Limb (tissue), 2 donors: ENCODE data around the gene TAF11.
"Not testable (repeated sequence)": the region's sequence is repeated elsewhere in the genome, so short reads cannot be mapped to it uniquely, and the experiment has no call there.

Experiments used
- DNase-seq, 2 donors: peaks; one replicate each; pipeline ENCODE4 v3.0.0-alpha.2; 2016; ENCODE audit errors: extremely low spot score in 2 of 2

The TAF11 gene

DNA sequence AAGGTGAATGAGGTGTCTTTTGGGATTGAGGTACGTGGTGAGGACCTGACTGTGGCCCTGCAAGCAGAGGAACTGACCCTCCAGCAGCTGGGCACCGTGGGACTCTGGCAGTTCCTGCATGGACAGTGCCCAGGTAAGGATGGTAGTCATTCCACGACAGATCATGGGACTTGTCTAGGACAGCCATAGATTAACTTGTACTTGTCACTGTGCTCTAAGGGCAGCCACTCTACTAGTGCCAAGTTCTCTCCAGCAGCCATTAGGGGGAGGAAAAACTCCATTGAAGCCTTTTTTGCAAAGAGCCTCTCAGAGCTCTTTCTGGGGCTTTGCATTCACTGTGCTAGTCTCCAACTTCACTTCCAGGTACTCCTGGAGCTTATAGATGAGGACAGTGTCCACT lies 20.4 kb downstream of the TAF11 start:
- DNase-seq, result no peak

DNA sequence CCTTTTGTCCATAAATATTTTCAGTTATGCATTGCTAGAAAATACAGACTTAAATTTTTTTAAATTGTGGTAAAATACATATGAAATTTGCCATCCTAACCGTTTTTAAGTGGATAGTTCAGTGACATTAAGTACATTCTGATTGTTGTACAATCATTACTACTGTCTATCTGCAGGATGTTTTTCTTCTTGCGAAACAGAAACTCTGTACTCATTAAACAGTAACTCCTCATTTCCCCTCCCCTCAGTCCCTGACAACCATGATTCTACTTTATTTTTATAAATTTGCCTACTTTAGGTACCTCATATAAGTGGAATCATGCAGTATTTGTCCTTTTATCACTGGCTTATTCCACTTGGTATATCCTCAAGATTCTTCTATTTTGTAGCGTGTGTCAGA lies 21.3 kb downstream of the TAF11 start:
- no peak for DNase-seq

DNA sequence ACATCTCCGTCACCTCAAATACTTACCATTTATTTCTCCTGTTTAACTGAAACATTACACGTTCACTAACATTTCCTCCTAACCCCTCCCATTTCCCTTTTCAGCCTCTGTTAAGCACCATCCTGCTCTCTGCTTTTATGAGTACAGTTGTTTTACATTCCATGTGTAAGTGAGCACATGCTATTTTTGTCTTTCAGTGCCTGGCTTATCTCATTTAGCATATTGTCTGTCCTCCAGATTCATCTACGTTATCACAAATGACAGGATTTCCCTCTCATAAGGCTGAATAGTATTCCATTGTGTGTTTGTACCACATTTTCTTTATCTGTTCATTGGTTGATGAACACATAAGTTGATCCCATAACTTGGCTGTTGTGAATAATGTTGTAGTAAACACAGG lies 22.7 kb downstream of the TAF11 start:
- peak in 1 of 2 donors; percentile 39 for DNase-seq

DNA sequence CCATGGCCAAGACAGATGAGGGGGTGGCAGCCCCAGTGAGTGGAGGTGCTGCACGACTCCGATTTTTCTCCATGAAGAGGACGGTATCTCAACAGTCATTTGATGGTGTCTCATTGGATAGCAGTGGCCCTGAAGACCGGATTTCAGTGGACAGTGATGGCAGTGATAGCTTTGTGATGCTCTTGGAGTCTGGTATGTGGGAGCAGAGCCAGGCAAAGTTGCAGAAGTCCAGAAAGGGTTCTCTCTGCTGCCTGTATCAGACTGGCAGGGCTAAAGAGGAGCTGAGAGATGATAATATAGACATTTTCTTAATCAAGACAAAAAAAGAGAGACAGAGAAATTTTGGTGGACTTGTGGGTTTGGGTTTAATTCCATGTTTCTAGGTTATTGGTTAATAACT lies 23.8 kb downstream of the TAF11 start:
- no peak for DNase-seq

DNA sequence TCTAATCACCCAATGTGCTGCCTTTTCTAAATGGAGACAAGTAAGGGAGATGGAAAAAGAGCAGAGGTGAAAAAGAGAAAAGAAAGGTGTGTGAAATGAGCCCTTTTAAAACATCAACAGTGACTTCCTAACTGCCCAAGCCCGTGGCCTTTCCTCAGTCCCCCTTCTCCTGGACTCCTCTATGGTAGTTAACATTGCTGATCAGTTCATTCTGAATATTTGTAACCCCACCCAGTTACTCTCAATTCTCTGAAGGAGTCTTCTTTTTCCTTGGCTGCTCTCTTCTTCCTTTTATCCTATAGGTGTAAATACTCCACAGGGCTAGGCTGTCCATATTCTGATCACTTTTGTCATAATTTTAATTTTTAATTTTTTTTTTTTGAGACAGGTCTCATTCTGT lies 27.1 kb downstream of the TAF11 start:
- DNase-seq, result no peak

DNA sequence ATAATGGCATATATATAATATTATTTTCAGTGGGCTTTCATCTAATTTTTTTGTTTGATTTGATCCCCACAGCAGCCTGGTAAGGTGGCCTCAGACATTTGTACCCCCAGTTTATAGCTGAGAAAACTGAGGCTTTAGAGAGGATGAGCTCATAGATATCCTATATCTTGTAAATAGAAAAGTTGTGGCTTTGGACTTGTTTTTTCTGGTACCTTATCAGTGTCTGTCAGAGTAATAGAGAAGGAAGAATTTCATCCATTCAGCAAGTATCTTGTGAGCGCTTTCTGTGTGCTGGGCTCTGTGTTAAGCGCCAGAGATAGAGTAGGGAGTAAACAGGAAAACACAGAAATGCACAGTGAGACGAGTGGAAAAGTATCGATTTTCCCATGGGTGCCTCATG lies 27.9 kb downstream of the TAF11 start:
- DNase-seq, result no peak

DNA sequence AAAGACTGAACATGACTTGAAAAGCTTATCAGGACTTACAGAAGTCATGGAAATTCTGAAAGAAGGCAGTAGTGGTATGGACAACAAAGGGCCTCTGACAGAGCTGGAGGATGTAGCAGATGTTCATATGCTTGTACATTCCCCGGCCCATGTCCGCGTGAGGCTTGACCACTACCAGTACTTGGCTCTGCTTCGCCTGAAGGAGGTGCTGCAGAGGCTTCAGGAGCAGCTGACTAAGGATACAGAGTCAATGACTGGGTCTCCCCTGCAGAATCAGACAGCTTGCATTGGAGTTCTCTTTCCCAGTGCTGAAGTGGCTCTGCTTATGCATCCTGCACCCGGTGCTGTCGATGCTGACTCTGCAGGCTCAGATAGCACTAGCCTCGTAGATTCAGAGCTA lies 29.2 kb downstream of the TAF11 start:
- DNase-seq, result no peak

DNA sequence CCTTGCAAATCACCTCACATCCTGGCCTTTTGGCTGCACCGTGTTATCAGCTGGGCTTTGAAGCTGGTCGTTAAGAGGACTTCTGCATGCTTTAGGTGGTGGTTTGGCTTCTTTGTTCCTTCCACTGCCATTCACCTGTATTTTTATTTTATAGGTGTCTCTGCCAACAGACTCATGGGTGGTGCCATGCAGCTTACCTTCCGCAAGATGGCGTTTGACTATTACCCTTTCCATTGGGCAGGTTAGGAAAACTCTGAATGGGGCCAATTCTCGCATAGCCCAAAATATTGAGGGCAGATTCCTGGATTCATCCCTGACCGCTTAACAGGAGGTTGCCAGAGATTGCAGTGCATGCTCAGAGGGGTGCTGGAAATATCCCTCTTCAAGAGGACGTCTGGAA lies 32.4 kb downstream of the TAF11 start:
- no peak for DNase-seq

DNA sequence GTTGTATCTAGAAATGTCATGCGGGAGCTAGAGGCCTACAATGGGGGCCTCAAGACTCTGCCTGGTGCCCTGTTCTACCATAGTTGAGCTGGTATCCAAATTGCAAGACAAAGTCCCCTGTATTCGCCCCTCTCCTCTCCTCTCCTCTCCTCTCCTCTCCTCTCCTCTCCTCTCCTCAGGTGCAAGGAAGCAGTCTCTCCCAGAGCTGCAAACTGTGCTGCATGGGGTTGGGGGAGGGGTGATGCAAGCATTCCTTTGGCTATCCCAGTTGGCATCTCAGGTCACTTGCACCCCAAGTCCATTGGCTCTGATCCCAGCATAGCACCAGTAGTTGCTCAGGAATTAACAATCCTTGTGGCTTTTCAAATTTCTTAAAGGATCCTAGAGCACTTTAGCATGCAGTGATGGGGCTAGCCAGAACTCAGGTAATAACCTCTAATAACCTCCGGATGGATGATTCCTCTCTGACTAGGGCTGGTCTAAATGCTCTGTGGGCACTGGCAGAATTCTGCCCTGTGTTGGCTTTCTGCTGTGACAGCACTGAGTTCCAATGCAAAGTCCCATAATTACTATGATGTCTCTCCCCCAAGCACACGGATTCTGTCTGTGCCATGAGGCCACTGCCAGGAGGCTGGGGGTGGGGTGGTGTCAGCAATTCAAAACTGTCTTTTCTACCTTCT lies 35.3 kb downstream of the TAF11 start:
- no peak for DNase-seq

DNA sequence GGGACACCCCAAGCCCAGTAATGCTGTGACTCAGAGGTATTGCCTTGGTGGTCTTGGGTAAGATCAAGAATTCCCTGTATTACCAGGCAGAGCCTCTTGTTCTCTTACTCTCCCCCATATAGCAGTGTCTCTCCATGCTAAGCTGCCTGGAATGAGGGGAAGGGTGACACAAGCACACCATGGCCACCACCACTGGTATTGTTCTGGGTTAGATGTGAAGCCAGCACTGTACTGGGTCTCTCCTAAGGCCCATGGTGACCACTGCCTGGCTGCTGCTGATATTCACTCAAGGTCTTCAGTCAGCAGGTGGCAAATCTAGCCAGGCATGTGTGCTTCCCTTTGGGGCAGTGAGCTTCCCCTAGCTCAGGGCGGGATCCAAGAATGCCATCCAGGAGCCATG lies 36.5 kb downstream of the TAF11 start:
- no peak for DNase-seq

DNA sequence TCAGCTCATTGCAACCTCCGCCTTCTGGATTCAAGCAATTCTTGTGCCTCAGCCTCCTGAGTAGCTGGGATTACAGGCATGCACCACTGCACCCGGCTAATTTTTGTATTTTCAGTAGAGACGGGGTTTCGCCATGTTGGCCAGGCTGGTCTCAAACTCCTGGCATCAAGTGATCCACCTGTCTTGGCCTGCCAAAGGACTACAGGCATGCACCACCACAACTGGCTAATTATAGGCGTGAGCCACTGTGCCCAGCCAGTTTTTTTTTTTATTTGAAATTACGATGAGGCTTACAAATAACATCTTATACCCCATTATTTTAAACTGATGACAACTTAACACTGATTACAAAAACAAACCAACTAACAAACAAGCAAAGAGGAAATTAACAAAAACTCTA lies 38.8 kb downstream of the TAF11 start:
- not testable (repeated sequence) for DNase-seq

DNA sequence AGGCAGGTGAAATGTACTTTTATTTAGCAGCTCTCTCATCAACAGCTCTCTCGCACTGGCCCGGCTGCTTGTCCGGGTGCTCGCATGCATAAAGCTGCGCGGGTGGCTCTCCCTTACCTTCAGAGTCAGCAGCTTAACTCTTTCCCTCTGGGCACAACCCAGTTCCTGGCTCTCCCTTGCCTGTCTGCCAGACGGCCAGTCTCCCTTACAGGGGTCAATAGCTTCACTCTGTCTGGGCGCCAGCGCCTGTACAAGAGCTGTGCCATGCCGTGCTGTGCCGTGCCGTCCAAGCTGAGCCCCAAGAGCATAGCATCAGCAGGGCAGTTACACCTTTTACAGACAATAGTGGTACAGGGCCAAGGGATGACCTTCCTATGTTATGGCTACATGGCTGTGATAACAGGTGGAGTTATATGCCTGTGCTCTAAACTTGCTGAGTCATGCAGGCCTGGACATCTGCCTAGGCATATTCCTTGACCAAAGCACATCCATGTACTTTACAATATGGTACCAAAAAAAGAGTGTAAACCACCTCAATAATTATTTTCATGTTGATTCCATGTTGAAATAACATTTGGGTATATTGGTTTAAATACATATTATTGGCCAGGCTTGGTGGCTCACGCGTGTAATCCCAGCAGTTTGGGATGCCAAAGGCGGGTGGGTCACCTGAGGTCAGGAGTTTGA lies 48.0 kb downstream of the TAF11 start:
- no peak for DNase-seq

DNA sequence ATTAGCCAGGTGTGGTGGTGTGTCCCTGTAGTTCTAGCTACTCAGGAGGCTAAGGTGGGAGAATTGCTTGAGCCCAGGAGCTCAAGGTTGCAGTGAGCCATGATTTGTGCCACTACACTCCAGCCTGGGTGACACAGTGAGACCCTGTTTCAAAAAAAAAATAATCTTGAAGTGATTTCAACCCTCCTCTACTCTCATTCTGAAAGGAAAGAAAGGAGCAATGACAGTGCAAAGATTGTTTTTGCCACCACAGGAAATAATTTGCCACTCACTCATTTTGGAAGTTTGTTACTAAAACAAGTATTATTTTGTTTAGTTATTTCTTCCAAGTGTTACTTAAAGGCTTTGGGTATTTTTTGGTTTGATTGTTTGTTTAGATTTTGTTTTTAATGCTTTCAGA lies 50.3 kb downstream of the TAF11 start:
- no peak for DNase-seq

DNA sequence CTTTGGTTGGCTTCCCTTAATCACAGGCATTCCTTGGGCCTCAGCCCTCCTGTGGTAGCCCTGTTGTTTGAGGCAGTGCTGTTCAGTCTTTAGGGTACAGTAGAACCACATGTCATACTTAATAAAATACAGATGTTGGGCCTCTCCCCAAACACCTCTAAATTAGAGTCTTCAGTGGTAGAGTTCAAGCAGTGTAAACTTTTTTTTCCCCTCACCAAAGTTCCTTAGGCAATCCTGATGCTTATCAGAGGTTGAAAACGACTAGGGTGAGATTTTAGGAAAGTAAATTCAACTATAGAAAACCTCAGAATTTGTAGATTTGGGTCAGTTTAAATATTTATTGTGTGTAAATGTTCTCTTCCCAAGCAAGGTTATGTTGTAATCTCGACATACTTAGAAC lies 51.4 kb downstream of the TAF11 start:
- DNase-seq, result no peak

DNA sequence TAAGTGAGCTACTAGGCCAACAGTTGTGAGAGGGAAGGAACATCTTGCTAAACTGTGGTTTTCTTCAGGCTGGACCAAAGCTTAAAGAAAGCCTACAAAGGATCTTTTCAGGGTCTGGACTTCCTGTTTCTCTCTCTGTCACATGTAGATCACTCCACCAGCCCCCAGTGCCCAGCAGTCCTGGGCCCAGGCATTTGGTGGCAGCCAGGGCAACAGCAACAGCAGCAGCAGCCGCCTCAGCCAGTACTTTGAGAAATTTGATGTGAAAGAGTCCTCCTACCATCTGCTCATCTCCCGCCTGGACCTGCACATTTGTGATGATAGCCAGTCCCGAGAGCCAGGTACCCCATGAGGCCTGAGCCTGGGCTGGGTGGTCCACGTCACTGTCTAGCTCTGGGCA lies 51.8 kb downstream of the TAF11 start:
- no peak for DNase-seq

DNA sequence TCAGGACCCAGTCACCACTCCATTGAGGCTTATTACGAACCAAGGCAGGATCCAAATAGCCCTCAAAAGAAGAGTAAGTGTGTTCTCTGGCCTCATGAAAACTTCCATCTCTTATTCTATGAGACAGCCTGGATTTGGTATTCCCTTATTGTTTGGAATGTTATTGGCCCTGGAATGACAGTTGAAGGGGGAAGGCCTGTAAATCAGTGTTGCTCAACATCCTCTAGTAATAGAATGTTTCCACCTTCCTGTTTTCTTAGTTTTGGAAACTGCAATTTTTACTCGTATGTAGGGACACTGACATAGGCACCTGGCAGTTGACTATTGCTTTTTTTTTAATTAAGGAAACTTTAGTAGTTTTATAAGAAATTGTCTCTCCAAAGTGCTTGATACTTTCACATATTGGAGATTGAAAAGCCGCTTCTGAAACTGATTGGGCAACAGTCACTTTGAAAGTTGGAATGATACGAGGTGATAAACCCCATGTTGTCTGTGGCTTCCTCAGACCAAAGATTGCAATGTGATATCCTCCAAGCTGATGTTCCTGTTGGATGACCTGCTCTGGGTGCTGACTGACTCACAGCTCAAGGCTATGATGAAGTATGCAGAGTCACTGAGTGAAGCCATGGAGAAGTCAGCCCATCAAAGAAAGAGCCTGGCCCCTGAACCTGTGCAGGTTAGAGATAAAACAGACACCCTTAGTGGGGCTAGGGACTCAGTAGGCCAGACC lies 52.9 kb downstream of the TAF11 start:
- DNase-seq, result no peak

DNA sequence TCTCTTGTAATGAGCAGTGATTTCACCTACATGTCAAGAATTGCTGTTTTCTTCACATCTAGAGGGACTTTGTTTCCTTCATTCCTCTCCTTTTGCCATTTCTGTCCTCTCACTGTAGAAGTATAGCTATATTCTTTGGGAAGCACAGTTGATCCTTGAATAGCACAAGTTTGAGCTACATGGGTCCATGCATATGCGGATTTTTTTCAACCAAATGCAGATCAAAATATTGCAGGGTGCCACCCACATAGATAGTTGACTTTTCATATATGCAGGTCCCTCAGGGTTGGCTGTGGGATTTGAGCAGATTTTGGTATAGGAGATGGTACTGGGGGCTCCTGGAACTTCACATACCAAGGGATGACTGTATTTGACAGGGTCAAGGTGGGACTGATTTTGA lies 54.9 kb downstream of the TAF11 start:
- no peak for DNase-seq

DNA sequence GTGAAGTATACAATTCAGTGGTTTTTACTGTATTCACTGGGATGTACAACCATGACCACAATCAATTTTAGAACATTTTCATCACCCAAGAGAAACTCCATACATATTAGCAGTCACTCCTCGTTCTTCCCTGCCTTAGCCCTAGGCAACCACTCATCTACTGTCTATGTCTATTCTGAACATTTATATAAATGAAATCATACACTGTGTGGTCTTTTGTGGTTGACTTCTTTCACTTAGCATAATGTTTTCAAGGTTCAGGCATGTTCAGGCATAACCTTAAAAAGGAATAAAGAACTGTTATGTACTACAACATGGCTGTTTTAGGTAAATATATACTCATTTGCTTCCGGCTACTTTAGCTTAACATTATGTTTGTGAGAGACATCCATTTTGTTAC lies 58.7 kb downstream of the TAF11 start:
- DNase-seq, result no peak
